Measurements from ENCODE around the gene HERC2. TPM values are rescaled to one million over a fixed set of nuclear protein-coding genes. Genes with fewer than 3 reads are reported as not detected.
A peak's percentile ranks its signal among the peaks of the same experiment; 100 is the strongest.
"Not testable (repeated sequence)": the region's sequence is repeated elsewhere in the genome, so short reads cannot be mapped to it uniquely, and the experiment has no call there.

The HERC2 gene
- total RNA-seq, 1 experiment from 2014 or later: 69.2 TPM

GRCh38 chr15:28357984-28358383 lies 36.0 kb upstream of the HERC2 start, which contains the start of gene GOLGA6L24:
TSS of gene GOLGA6L24 (minus strand) at chr15:28358084. CDS start at chr15:28358023, 61 bp downstream.
- H3K23ac ChIP-seq (ENCODE audit: insufficient read length, low read depth, low read length); H3K9me3 ChIP-seq (ENCODE audit: control insufficient read depth, low read depth, low read length); H2AFZ ChIP-seq (ENCODE audit: low read length); H3K27ac Mint-ChIP-seq; H2BK5ac ChIP-seq (ENCODE audit: insufficient read length, low read length); H3K27me3 Mint-ChIP-seq (ENCODE audit: low read depth); H3K79me1 ChIP-seq (ENCODE audit: insufficient read depth, low read depth, low read length, poor library complexity, severe bottlenecking); H3K18ac ChIP-seq (ENCODE audit: insufficient read length, low read depth, low read length); H3K27ac ChIP-seq (ENCODE audit: insufficient read length, low read depth, low read length); H3K4me3 Mint-ChIP-seq; H3T11ph ChIP-seq (ENCODE audit: low read length); H3K36me3 Mint-ChIP-seq (ENCODE audit: insufficient read depth in 1 of 3, low read depth in 3 of 3); H3K4me1 ChIP-seq (ENCODE audit: insufficient read depth, low read length); H3K9ac ChIP-seq (ENCODE audit: extremely low read depth, insufficient read length, low read length); H2AK5ac ChIP-seq (ENCODE audit: insufficient read length, low read length); H3K23me2 ChIP-seq (ENCODE audit: insufficient read length, low read depth, low read length, poor library complexity, severe bottlenecking); H4K5ac ChIP-seq (ENCODE audit: insufficient read length, low read depth, low read length); H4K91ac ChIP-seq (ENCODE audit: insufficient read length, low read depth, low read length); H2BK15ac ChIP-seq (ENCODE audit: low read depth, low read length); DNase-seq; H3K79me2 ChIP-seq (ENCODE audit: insufficient read depth, low read length); H3K4ac ChIP-seq (ENCODE audit: low read depth, low read length); H2BK120ac ChIP-seq (ENCODE audit: low read depth, low read length, poor library complexity, severe bottlenecking); H3K27me3 ChIP-seq (ENCODE audit: insufficient read depth, low read length); H3K4me2 ChIP-seq (ENCODE audit: insufficient read depth, insufficient read length, low read length); H3K14ac ChIP-seq (ENCODE audit: insufficient read depth, low read length); H4K20me1 ChIP-seq (ENCODE audit: control insufficient read depth, insufficient read depth, insufficient read length); H2BK20ac ChIP-seq (ENCODE audit: low read depth, low read length, poor library complexity, severe bottlenecking); H3K4me1 Mint-ChIP-seq; H2BK12ac ChIP-seq (ENCODE audit: insufficient read length, low read depth, low read length); H4K8ac ChIP-seq (replicated peaks; ENCODE audit: insufficient read length, low read depth, low read length); H3K56ac ChIP-seq (ENCODE audit: insufficient read length, low read depth, low read length); H3K9me3 Mint-ChIP-seq: not testable (repeated sequence)
- no CpG with 5 or more reads among the region's 7 CpGs for WGBS (ENCODE audit: extremely low coverage, insufficient read length, low lambda C conversion rate)

GRCh38 chr15:28321358-28322078 lies 461 bp downstream of the HERC2 start:
- H2AK5ac ChIP-seq (ENCODE audit: insufficient read length, low read length); H3K4me1 Mint-ChIP-seq; H2AFZ ChIP-seq (ENCODE audit: low read length); H3K9me3 Mint-ChIP-seq; H4K8ac ChIP-seq (replicated peaks; ENCODE audit: insufficient read length, low read depth, low read length); H3K23me2 ChIP-seq (ENCODE audit: insufficient read length, low read depth, low read length, poor library complexity, severe bottlenecking); H3T11ph ChIP-seq (ENCODE audit: low read length); H4K5ac ChIP-seq (ENCODE audit: insufficient read length, low read depth, low read length); H3K4ac ChIP-seq (ENCODE audit: low read depth, low read length); H3K56ac ChIP-seq (ENCODE audit: insufficient read length, low read depth, low read length); H2BK12ac ChIP-seq (ENCODE audit: insufficient read length, low read depth, low read length); H3K79me2 ChIP-seq (ENCODE audit: insufficient read depth, low read length); DNase-seq; H3K23ac ChIP-seq (ENCODE audit: insufficient read length, low read depth, low read length); H2BK120ac ChIP-seq (ENCODE audit: low read depth, low read length, poor library complexity, severe bottlenecking); H2BK15ac ChIP-seq (ENCODE audit: low read depth, low read length); H2BK20ac ChIP-seq (ENCODE audit: low read depth, low read length, poor library complexity, severe bottlenecking); H3K9me3 ChIP-seq (ENCODE audit: control insufficient read depth, low read depth, low read length); H3K79me1 ChIP-seq (ENCODE audit: insufficient read depth, low read depth, low read length, poor library complexity, severe bottlenecking); H2BK5ac ChIP-seq (ENCODE audit: insufficient read length, low read length); H4K91ac ChIP-seq (ENCODE audit: insufficient read length, low read depth, low read length); H3K18ac ChIP-seq (ENCODE audit: insufficient read length, low read depth, low read length); H4K20me1 ChIP-seq (ENCODE audit: control insufficient read depth, insufficient read depth, insufficient read length); H3K27me3 ChIP-seq (ENCODE audit: insufficient read depth, low read length); H3K4me2 ChIP-seq (ENCODE audit: insufficient read depth, insufficient read length, low read length); H3K14ac ChIP-seq (ENCODE audit: insufficient read depth, low read length); H3K27ac ChIP-seq (ENCODE audit: insufficient read length, low read depth, low read length); H3K27me3 Mint-ChIP-seq (ENCODE audit: low read depth); H3K4me1 ChIP-seq (ENCODE audit: insufficient read depth, low read length): not testable (repeated sequence)
- Mint-ChIP-seq H3K4me3 (peak overlapping the region; percentile 93 to 99), H3K36me3 (ENCODE audit: insufficient read depth in 1 of 3, low read depth in 3 of 3) (peaks cover 15 to 22% (median 17%) of the 10 kb centered on the region in 3 experiments), H3K27ac (peak overlapping the region; percentile 83 to 99 (median 92); a peak in 5 of 7 replicates)
- H3K9ac ChIP-seq (ENCODE audit: extremely low read depth, insufficient read length, low read length): peak overlapping the region; percentile 23
- no CpG with 5 or more reads among the region's 39 CpGs for WGBS (ENCODE audit: extremely low coverage, insufficient read length, low lambda C conversion rate)

All from H9 (cell line).